H54 (cell line): Measurements from ENCODE around the gene HILPDA.
A peak's percentile ranks its signal among the peaks of the same experiment; 100 is the strongest.

ENCODE experiments used
- DNase-seq: peaks from one replicate; pipeline ENCODE4 v3.0.0; 2011; ENCODE audit warnings: low spot score, mixed read lengths; ENCODE audit not compliant: insufficient read length
- FAIRE-seq: peaks from 3 replicates; lab custom pipeline; 2011; peaks lifted over from hg19 to GRCh38; lab: Jason Lieb, UNC
- POLR2A ChIP-seq: IDR thresholded peaks from 2 replicates; pipeline ENCODE4 v1.6.1; 2011; ENCODE audit warnings: low read depth, mild to moderate bottlenecking, low read length

HILPDA gene

GRCh38 chr7:128455543-128456254 is at the start of gene HILPDA:
HILPDA (plus strand) TSS chr7:128455878; CDS start chr7:128457269, 1,391 bp downstream.
- FAIRE-seq (no peak), DNase-seq (peak; percentile 90)
- TF ChIP-seq POLR2A = peak; percentile 88

GRCh38 chr7:128406314-128407232 is 49.1 kb upstream of the HILPDA start:
- DNase-seq (no peak), FAIRE-seq (no peak)
- no peak for TF ChIP-seq POLR2A

- no peak for FAIRE-seq
- TF ChIP-seq POLR2A = no peak
- no peak for DNase-seq
Observed at GRCh38 chr7:128407233-128407589, 48.5 kb upstream of the HILPDA start.

- FAIRE-seq (no peak), DNase-seq (no peak)
- no peak for TF ChIP-seq POLR2A
Observed at GRCh38 chr7:128407751-128408708, 47.6 kb upstream of the HILPDA start.

- DNase-seq (peak; percentile 34), FAIRE-seq (no peak)
- TF ChIP-seq POLR2A = no peak
Observed at GRCh38 chr7:128408709-128409595, 46.7 kb upstream of the HILPDA start.

- DNase-seq (peak; percentile 97), FAIRE-seq (no peak)
- peak; percentile 63 for TF ChIP-seq POLR2A
Observed at GRCh38 chr7:128409596-128410450, 45.9 kb upstream of the HILPDA start, which contains the start of gene IMPDH1. IMPDH1 (minus strand) TSS chr7:128409982; CDS start chr7:128409901, 81 bp downstream.

GRCh38 chr7:128410451-128410753 is 45.3 kb upstream of the HILPDA start:
- DNase-seq (no peak), FAIRE-seq (no peak)
- TF ChIP-seq POLR2A = no peak

GRCh38 chr7:128415217-128415785 is 40.4 kb upstream of the HILPDA start:
- DNase-seq = no peak
- FAIRE-seq = no peak
- no peak for TF ChIP-seq POLR2A

GRCh38 chr7:128417071-128417470 is 38.6 kb upstream of the HILPDA start:
- no peak for TF ChIP-seq POLR2A
- FAIRE-seq (no peak), DNase-seq (no peak)

- FAIRE-seq (no peak), DNase-seq (no peak)
Observed at GRCh38 chr7:128419257-128419656, 36.4 kb upstream of the HILPDA start.

GRCh38 chr7:128420773-128421172 is 34.9 kb upstream of the HILPDA start:
- no peak for FAIRE-seq
- no peak for DNase-seq

More at GRCh38 chr7:128419257-128419656, 36.4 kb upstream of the HILPDA start:
- no peak for TF ChIP-seq POLR2A

GRCh38 chr7:128421384-128421783 is 34.3 kb upstream of the HILPDA start:
- no peak for TF ChIP-seq POLR2A
- FAIRE-seq (no peak), DNase-seq (no peak)

More at GRCh38 chr7:128420773-128421172, 34.9 kb upstream of the HILPDA start:
- no peak for TF ChIP-seq POLR2A
